ENCODE measurements around the gene MIB2.
"Not testable (repeated sequence)": the region's sequence is repeated elsewhere in the genome, so short reads cannot be mapped to it uniquely, and the experiment has no call there.

MIB2 gene

GRCh38 chr1:1591452-1591851, 23.8 kb upstream of the MIB2 start:
- TF ChIP-seq MYC (IDR thresholded peaks at IDR 0.05; ENCODE audit: low read depth, low read length) = no peak
- TF ChIP-seq POLR2A (IDR thresholded peaks at IDR 0.05; ENCODE audit: extremely low read depth, insufficient read length) = no peak
- no peak for TF ChIP-seq CTCF (IDR thresholded peaks at IDR 0.05; ENCODE audit: low read depth, low read length)
- TF ChIP-seq, protein P1, sequence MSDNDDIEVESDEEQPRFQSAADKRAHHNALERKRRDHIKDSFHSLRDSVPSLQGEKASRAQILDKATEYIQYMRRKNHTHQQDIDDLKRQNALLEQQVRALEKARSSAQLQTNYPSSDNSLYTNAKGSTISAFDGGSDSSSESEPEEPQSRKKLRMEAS (IDR thresholded peaks at IDR 0.05; ENCODE audit: low read depth, low read length) = no peak
- H3K4me3 ChIP-seq (ENCODE audit: low read depth, low read length) = no peak overlapping the region
- DNase-seq (ENCODE audit: low read depth) = no peak

DNA sequence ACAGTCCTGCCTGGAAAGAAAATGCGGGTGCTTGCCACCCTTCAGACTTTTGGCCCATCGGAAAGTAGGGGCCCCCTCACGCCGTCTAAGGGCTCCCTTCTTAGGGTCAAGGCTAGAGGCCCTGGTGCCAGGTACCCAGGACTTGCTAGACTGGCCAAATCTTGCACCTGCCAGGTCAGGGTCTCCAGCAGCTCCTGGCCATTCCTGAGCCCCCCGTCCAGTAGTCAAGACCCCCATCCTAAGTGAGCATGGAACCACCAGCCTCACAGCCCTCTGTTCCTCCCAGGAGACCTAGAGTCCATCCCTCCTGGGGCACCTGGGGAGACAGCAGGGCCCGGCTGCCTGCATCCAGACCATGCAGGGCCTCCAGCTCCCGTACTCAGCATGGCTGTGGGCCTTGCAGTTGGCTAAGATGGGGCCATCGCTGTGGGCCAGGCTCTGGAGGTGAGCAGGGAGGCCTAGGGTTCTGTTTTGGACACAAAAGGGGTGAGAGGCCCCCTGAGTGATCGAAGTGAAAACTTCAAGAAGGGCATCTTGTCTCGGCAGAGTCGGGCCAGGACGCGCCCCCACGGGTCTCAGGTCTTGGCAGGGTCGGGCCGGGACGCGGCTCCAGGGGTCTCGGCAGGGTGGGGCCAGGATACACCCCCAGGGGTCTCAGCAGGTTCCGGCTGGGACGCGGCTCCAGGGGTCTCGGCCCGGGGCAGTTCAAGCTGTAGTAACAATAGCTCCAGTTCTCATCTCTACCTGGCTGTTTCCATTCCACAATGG, 21.3 kb upstream of the MIB2 start:
- no peak for DNase-seq (ENCODE audit: low read depth)
- TF ChIP-seq POLR2A (IDR thresholded peaks at IDR 0.05; ENCODE audit: extremely low read depth, insufficient read length) = no peak
- no peak overlapping the region for H3K4me3 ChIP-seq (ENCODE audit: low read depth, low read length)

DNA sequence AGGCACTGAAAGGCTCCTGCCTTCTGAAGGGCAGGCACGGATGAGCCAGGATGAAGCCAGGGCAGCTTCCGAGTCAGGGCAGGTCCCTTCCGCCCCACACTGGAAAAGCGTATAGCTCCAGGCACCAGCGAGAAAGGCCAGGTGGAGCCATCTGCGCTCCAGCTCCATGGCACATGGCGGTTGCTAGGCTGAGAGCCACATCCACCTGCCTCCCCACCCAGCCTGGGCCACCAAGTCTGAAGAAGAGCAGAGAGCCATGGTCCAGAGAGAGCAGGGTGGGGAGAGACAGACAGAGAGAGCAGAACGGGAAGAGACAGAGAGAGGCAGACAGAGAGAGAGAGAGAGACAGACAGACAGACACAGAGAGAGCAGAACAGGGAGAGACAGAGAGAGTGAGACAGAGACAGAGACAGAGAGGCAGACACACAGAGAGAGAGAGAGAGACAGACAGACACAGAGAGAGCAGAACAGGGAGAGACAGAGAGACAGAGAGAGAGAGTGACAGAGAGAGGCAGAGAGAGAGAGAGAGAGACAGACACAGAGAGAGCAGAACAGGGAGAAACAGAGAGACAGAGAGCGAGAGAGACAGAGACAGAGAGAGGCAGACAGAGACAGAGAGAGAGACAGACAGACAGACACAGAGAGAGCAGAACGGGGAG, 20.6 kb upstream of the MIB2 start:
- DNase-seq (ENCODE audit: low read depth) = no peak
- H3K4me3 ChIP-seq (ENCODE audit: low read depth, low read length) = no peak overlapping the region
- TF ChIP-seq MYC (IDR thresholded peaks at IDR 0.05; ENCODE audit: low read depth, low read length) = no peak
- TF ChIP-seq, protein P1 (IDR thresholded peaks at IDR 0.05; ENCODE audit: low read depth, low read length) = no peak

- not testable (repeated sequence) for DNase-seq (ENCODE audit: low read depth); H3K4me3 ChIP-seq (ENCODE audit: low read depth, low read length)
Measured at GRCh38 chr1:1595341-1595740, 20.0 kb upstream of the MIB2 start.

- no peak for TF ChIP-seq POLR2A (IDR thresholded peaks at IDR 0.05; ENCODE audit: extremely low read depth, insufficient read length)
- no peak for TF ChIP-seq MYC (IDR thresholded peaks at IDR 0.05; ENCODE audit: low read depth, low read length)
- TF ChIP-seq, protein P1 (IDR thresholded peaks at IDR 0.05; ENCODE audit: low read depth, low read length) = no peak
- no peak overlapping the region for H3K4me3 ChIP-seq (ENCODE audit: low read depth, low read length)
- peak; percentile 49 for DNase-seq (ENCODE audit: low read depth)
Measured at GRCh38 chr1:1596493-1597274, 18.6 kb upstream of the MIB2 start.

GRCh38 chr1:1597275-1597930, 17.9 kb upstream of the MIB2 start:
- TF ChIP-seq CTCF (IDR thresholded peaks at IDR 0.05; ENCODE audit: low read depth, low read length) (peak; percentile 2), POLR2A (IDR thresholded peaks at IDR 0.05; ENCODE audit: extremely low read depth, insufficient read length) (no peak)
- DNase-seq (ENCODE audit: low read depth) = peak; percentile 63

DNA sequence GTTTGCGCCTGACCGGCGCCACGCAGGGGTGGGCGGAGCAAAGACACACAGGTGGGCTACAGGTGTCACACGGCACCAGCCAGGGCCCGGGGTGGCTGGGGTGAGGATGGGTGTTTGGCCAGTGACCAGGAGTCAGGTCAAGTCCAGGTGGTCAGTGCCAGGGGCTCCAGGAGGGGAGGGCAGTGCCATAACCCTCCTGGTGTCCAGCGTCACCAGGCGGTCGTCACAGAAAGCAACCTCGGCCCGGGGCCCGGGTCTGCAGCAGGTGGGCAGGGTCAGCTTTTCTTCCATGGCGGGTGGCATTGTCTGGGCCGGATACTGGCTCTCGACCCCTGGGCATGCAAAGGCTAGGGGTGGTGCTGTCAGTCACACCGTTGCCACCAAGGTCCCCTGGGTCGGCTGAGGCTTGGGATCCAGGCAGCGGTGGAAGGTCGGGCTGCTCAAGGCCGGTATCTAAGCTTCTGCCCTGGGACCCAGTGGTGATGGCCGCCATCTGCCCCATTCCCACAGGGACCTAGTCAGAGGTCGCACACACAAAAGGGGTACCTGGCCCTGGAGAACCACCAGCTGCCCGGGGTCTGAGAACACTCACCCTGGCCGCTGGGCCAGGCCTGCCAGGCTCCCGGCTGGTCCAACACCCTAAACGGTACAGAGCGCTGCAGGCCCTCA, 17.1 kb upstream of the MIB2 start:
- H3K4me3 ChIP-seq (ENCODE audit: low read depth, low read length) = no peak overlapping the region
- peak; percentile 6 for DNase-seq (ENCODE audit: low read depth)
- no peak for TF ChIP-seq CTCF (IDR thresholded peaks at IDR 0.05; ENCODE audit: low read depth, low read length)
- TF ChIP-seq MYC (IDR thresholded peaks at IDR 0.05; ENCODE audit: low read depth, low read length) = no peak
- TF ChIP-seq, protein P1 (IDR thresholded peaks at IDR 0.05; ENCODE audit: low read depth, low read length) = no peak
- TF ChIP-seq POLR2A (IDR thresholded peaks at IDR 0.05; ENCODE audit: extremely low read depth, insufficient read length) = no peak

More at GRCh38 chr1:1597275-1597930, 17.9 kb upstream of the MIB2 start:
- H3K4me3 ChIP-seq (ENCODE audit: low read depth, low read length) = no peak overlapping the region

Measured in NB4 (cell line).